GM18907 (cell line): ENCODE data around the gene ARSA.

Experiments
- ATAC-seq: cut with Tn5 transposase; IDR thresholded peaks from one replicate; pipeline ENCODE4 v1.9.1; 2021; ENCODE audit warnings: mild to moderate bottlenecking, moderate library complexity; ENCODE audit not compliant: unreplicated experiment

The ARSA gene

DNA sequence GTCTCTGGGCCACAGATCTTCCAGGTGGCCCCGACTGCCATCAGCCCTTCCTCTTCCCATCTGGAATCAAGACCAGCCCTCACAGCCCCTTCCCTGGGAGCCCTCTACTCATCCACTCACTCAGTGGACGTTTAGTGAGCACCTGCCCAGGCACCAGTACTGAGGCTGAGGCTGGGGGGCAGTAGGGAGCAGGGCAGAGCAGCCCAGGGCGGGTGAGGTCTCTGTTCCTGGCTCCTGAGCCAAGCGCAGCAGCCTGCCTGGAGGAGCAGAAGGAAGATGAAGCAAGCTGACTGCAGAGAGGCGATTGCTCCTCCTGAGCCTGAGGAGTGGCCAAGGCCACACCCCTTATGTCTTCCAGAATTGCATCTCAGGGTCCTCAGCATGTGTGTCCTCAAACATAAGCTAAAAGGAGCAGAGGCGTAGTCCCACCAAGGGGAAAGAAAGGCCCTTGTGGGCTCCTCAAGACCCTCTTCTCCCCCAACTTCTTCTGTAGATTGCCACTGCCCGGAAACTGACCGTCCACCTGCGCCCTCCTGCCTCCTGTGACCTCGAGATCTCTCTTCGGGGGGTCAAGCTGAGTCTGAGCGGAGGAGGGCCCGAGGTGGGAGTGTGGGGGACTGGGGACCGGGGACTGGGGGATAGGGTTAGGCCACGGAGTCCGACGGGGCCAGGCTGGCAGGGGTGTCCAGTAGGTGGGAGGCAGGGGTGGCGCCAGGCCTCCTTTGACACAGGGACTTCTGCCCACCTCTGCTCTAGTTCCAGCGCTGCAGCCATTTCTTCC, 21.6 kb downstream of the ARSA start:
- ATAC-seq = no peak

DNA sequence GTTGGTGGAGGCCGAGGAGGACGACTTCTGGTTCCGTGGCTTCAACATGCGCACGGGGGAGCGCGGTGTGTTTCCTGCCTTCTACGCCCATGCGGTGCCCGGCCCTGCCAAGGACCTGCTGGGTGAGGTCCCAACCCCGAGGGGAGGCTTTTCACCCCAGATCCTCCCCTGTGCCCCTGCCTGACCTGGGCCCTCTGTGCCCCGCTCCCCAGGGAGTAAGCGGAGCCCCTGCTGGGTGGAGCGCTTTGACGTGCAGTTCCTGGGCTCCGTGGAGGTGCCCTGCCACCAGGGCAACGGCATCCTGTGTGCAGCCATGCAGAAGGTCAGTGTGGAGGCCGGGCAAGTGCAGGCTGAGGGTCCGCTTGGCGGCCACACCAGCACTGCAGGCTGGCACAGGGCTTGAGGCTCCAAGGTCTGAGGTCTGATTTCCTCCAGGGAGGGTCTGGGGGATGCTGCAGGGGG, 22.3 kb downstream of the ARSA start:
- ATAC-seq = no peak

- ATAC-seq = no peak
Observed at GRCh38 chr22:50605002-50605612, 22.8 kb downstream of the ARSA start.

DNA sequence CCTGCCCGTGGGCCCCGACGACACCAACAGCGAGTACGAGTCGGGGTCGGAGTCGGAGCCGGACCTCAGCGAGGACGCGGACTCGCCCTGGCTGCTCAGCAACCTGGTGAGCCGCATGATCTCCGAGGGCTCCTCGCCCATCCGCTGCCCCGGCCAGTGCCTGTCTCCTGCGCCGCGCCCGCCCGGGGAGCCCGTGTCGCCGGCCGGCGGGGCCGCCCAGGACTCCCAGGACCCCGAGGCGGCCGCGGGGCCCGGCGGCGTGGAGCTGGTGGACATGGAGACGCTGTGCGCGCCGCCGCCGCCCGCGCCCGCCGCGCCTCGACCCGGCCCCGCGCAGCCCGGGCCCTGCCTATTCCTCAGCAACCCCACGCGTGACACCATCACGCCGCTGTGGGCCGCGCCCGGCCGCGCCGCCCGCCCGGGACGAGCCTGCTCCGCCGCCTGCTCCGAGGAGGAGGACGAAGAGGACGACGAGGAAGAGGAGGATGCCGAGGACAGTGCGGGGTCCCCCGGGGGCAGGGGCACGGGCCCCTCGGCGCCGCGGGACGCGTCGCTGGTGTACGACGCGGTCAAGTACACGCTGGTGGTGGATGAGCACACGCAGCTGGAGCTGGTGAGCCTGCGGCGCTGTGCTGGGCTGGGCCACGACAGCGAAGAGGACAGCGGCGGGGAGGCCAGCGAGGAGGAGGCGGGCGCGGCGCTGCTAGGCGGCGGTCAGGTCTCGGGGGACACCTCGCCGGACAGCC, 23.5 kb downstream of the ARSA start:
- no peak for ATAC-seq

- no peak for ATAC-seq
Observed at GRCh38 chr22:50603511-50604255, 24.3 kb downstream of the ARSA start.

- ATAC-seq = no peak
Observed at GRCh38 chr22:50602338-50602700, 25.6 kb downstream of the ARSA start.

GRCh38 chr22:50601669-50602337, 26.1 kb downstream of the ARSA start:
- ATAC-seq = no peak

DNA sequence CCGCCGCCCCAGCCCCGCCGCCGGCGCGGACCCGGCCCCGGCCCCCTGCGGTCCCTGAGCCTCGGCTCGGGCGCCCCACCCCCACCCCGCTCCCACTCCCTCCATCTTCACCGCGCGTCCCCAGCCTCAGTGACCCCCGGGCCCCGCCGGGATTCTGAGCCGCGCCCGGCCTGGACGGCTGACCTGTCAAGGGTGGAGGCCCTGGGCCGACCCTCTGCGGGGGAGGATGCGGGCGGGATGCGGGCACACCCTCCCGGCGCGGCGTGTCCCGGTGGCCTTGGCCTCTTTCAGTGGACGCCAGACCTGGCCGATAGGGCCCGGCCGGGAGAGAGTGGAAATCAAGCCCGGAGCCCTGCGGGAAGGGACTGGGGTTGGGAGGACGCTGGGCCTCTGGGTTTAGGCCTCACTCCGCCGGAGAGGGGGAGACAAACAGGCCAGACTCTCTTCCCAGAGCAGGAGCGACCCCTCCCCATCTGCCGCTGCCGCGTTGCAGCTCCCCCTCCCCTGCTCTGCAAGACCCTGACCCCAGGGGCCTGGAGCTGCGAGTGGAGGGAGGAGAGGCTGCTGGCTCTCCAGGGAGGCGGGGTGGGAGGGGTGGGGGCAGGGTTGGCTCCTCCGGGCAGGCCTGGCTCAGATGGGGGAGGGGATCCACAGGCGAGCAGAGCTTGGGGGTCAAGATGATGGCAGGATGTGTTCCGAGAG, 26.8 kb downstream of the ARSA start:
- ATAC-seq = no peak

DNA sequence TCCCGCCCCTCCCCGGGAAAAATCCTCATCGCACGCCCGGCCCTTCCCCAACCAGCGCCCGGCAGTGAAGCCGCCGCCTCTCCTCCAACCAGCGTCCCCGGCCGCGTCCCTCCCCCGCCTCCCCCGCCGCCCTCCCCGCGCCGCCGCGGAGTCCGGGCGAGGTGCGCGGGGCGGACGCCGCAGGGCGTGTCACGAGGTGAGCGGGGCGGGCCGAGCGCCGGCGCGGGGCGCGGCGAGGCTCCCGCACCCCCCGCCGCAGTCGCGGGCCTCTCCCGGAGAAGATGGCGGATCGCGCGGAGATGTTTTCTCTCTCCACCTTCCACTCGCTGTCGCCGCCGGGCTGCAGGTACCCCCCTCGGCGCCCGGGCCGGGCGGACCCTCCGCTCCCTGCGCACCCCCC, 27.4 kb downstream of the ARSA start, which contains the start of gene MAPK8IP2:
MAPK8IP2 (plus strand) TSS at position 256 of the 400 bp plus-strand sequence; CDS start at position 282, 26 bp downstream.
- no peak for ATAC-seq

- ATAC-seq = no peak
Observed at GRCh38 chr22:50599816-50600455, 28.0 kb downstream of the ARSA start.

DNA sequence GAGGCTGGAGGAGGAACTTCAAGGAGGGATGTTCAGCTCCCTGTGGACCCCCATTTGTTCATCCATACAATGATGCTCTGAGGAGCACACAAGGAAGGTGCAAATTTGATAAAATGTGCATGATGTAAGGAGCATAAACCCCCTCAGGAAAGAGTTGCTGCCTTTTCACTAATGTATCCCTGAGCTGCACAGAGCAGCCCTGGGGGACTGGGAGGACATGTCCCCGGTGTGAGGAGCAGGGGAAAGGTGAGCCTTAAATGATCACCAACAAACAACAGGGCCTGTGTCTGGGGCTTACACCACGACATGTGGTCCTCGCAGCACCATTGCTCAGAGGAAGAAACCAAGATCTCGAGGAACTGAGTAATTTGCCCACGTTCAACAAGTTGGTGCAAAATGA, 30.9 kb downstream of the ARSA start:
- ATAC-seq = no peak

- no peak for ATAC-seq
Observed at GRCh38 chr22:50595189-50595588, 32.8 kb downstream of the ARSA start.

GRCh38 chr22:50587407-50587806, 40.5 kb downstream of the ARSA start:
- no peak for ATAC-seq

DNA sequence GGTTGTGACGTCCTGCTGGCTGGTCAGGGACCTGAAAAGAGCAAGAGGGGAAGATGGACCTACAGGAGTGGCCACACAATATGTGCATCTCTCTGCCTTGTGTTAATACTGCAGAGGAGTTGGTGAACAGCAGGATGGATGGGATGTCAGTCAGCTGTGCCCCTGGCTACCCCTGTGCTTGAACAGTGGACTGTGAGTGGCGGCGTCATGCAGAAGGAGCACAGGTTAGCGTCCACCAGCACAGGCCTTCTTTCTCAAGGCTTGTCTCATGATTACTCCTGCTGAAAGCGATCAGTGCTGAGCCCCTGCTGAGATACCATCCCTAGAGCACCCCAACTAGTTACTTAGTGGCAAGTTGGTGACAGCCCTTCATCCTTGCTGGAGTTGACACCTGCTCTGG, 41.5 kb downstream of the ARSA start:
- no peak for ATAC-seq

- no peak for ATAC-seq
Observed at GRCh38 chr22:50585781-50586180, 42.2 kb downstream of the ARSA start.

DNA sequence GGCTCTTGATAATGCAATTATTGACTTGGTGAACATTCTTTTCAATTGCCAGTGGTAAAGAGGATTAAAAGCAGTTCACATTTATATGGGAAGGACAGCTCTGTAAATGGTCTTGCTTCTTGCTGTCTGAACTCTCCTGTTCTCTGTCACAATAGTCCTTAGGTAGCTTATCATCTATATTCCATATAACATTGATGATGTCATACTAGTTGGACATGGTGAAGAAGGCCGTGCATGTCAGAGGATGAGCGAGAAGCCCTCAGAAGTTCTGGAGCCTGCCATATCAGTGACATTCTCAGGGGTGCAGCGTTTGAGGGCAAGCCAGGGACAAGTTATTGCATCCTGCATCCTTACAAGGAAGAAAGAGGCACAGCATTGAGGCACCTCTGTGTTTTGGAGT, 42.7 kb downstream of the ARSA start:
- no peak for ATAC-seq

DNA sequence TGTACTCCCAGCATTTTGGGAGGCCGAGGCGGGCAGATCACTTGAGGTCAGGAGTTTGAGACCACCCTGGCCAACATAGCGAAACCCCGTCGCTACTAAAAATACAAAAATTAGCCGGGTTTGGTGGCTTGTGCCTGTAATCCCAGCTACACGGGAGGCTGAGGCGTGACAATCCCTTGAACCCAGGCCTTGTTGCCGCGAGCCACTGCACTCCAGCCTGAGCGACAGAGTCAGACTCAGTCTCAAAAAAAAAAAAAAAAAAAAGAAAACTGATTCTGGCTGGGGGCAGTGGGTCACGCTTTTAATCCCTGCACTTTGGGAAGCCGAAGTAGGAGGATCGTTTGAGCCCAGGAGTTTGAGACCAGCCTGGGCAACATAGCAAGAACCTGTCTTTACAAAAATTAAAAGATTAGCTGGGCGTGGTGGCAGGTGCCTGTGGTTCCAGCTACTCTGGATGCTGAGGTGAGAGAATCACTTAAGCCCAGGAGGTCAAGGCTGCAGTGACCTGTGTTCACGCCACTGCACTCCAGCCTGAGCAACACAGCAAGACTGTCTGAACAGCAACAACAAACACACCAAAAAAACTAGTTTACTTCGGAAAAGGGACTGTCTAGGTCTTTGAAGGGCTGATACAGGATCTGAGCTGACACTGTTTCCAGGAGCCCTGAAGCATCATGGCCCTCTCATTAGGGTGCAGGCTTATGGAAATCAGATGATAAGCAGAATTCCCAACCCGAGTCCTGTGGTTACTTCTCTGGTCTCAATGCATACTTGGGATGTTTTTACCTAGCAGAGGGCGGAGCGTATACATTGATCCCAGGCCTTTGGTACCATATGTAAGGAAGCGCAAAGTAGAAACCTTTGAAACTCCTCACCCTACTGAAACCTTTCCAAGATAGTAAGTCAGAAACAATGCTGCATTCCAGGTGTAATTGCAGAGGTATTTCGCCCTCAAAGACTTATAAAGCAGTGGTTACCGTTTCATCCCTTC, 43.6 kb downstream of the ARSA start:
- ATAC-seq = no peak

DNA sequence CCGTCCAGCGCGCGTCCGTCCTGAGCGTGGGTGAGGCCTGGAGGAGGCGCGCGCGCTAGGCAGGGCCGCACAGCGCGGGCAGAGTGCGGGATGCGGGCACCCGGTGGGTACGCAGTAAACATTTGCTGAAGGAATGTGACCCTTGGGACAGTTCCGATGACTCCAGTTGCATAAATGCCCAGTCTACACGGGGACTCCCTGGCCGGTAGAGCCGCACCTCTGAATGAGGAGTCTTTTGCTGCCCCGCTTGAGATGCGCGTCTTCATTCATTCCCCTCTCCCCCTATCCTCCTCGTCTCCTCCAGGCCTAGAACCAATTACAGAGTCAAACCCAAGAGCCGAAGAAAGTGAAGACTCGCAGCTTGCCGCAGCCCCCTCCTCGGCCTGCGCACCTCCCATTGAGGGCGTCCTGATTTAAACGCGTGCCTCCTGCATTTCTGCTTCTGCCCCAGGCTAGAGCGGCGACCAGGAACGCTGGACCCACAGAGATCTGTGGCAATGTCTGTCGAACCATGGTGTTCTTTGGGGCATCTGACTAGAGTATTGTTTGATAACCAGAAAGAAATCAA, 44.6 kb downstream of the ARSA start:
- ATAC-seq = peak; percentile 33
